HCT116 (cell line): ENCODE measurements around the gene ASCL5. TPM values are rescaled to one million over a fixed set of nuclear protein-coding genes. Genes with fewer than 3 reads are reported as not detected.

Source experiments
- ATAC-seq: fragments of 200-7000 bp; cut with Tn5 transposase; 2 replicates; pipeline ENCODE4 v1.9.1; 2020; ENCODE audit warnings: mild to moderate bottlenecking, moderate library complexity
- BruUV-seq: library from RNA; stranded (reverse); fragments of 400-500 nt; replicated peaks from 2 replicates; lab custom pipeline; 2021; lab: Mats Ljungman, UMichigan
- CTCF ChIA-PET: fragments of 300-600 bp; sonication (Branson Sonifier 250); formaldehyde crosslinking; loops from one replicate; lab custom pipeline; 2021; ENCODE audit warnings: antibody characterized with exemption; lab: Charles Lee
- POLR2A ChIA-PET: fragments of 300-600, 350-600 bp; sonication (Branson Sonifier 250); formaldehyde crosslinking; loops from one replicate; lab custom pipeline; 2021; ENCODE audit warnings: antibody characterized with exemption; lab: Charles Lee
- RAD21 ChIA-PET, 2 experiments: fragments of 300-600 bp; sonication (Branson Sonifier 250); formaldehyde crosslinking; loops; one replicate each; lab custom pipeline; 2023; ENCODE audit warnings: low total read pairs in 2 of 2; ENCODE audit not compliant: uncharacterized antibody in 2 of 2, unreplicated experiment in 2 of 2, low non-redundant PET in 1 of 2; lab: Charles Lee
- DNase-seq: peaks from one replicate; pipeline ENCODE4 v3.0.0-alpha.2; 2010; ENCODE audit warnings: low read depth, low spot score
- H2AFZ ChIP-seq: fragments of 200-600 bp; shearing (Covaris generic), sonication (generic); 2 replicates; pipeline ENCODE4 v1.6.1; 2017; ENCODE audit warnings: low read depth, mixed run types, mixed read lengths, antibody characterized with exemption, low read length; ENCODE audit not compliant: poor library complexity, severe bottlenecking
- H3K27ac ChIP-seq: 2 replicates; pipeline ENCODE4 v1.5.1; 2012; ENCODE audit warnings: low read depth, low read length
- H3K27me3 ChIP-seq: fragments of 200-600 bp; sonication (generic); 2 replicates; pipeline ENCODE4 v1.6.1; 2016; ENCODE audit warnings: mixed run types, low read length, mixed read lengths; ENCODE audit not compliant: insufficient read depth
- H3K36me3 ChIP-seq, 2 experiments: fragments of 200-500 bp in 1 of 2; fragments of 200-600 bp in 1 of 2; sonication (Bioruptor generic) in 1 of 2; sonication (generic) in 1 of 2; 2 replicates each; pipeline versions ENCODE4 v1.5.1 to v1.6.1; 2014 to 2016; ENCODE audit warnings: low read length in 2 of 2, inconsistent platforms in 1 of 2, mixed read lengths in 1 of 2, mixed run types in 1 of 2; ENCODE audit not compliant: insufficient read depth in 2 of 2, control insufficient read depth in 1 of 2
- H3K4me1 ChIP-seq, 2 experiments: fragments of 200-600 bp in 1 of 2; sonication (generic) in 1 of 2; 2 replicates each; pipeline versions ENCODE4 v1.5.1 to v1.6.1; 2012 to 2017; ENCODE audit warnings: low read length in 2 of 2, inconsistent platforms in 1 of 2, mild to moderate bottlenecking in 1 of 2, mixed read lengths in 1 of 2, mixed run types in 1 of 2, moderate library complexity in 1 of 2; ENCODE audit not compliant: insufficient read depth in 2 of 2, control insufficient read depth in 1 of 2
- H3K4me2 ChIP-seq: fragments of 200-600 bp; sonication (generic); 2 replicates; pipeline ENCODE4 v1.6.1; 2017; ENCODE audit warnings: mixed run types, low read length, mixed read lengths
- H3K4me3 ChIP-seq, 2 experiments: fragments of 200-600 bp in 1 of 2; sonication (generic) in 1 of 2; replicated peaks in 1 of 2; 2 replicates each; pipeline ENCODE4 v1.5.1; 2011 to 2016; ENCODE audit warnings: low read length in 2 of 2, control low read depth in 1 of 2, low read depth in 1 of 2, mild to moderate bottlenecking in 1 of 2, mixed read lengths in 1 of 2, mixed run types in 1 of 2
- H3K79me2 ChIP-seq: fragments of 200-600 bp; sonication (generic); 2 replicates; pipeline ENCODE4 v1.6.1; 2017; ENCODE audit warnings: mild to moderate bottlenecking, mixed run types, low read length, moderate library complexity, mixed read lengths; ENCODE audit not compliant: insufficient read depth
- H3K9ac ChIP-seq: fragments of 200-600 bp; sonication (generic); 2 replicates; pipeline ENCODE4 v1.6.1; 2016; ENCODE audit warnings: low read length, mixed read lengths
- H3K9me2 ChIP-seq: fragments of 200-600 bp; sonication (generic), shearing (Covaris generic); 2 replicates; pipeline ENCODE4 v1.6.1; 2017; ENCODE audit warnings: mixed run types, mild to moderate bottlenecking, moderate library complexity; ENCODE audit not compliant: insufficient read depth
- H3K9me3 ChIP-seq, 2 experiments: fragments of 200-500 bp in 1 of 2; fragments of 200-600 bp in 1 of 2; sonication (Bioruptor generic) in 1 of 2; sonication (generic) in 1 of 2; 2 replicates each; pipeline ENCODE4 v1.6.1; 2014 to 2017; ENCODE audit warnings: low read length in 2 of 2, mixed read lengths in 2 of 2, inconsistent platforms in 1 of 2, low read depth in 1 of 2, mild to moderate bottlenecking in 1 of 2, mixed run types in 1 of 2, moderate library complexity in 1 of 2; ENCODE audit not compliant: control insufficient read depth in 1 of 2, insufficient read depth in 1 of 2
- H4K20me1 ChIP-seq: fragments of 200-600 bp; sonication (generic), shearing (Covaris generic); 2 replicates; pipeline ENCODE4 v1.6.1; 2017; ENCODE audit warnings: mixed run types, mild to moderate bottlenecking, moderate library complexity; ENCODE audit not compliant: insufficient read depth
- CBX3 ChIP-seq: IDR thresholded peaks from 2 replicates; pipeline ENCODE4 v1.6.1; 2012; ENCODE audit warnings: low read depth
- CEBPB ChIP-seq: IDR thresholded peaks from 2 replicates; pipeline ENCODE4 v1.6.1; 2012; ENCODE audit warnings: low read depth
- EGR1 ChIP-seq: IDR thresholded peaks from 2 replicates; pipeline ENCODE4 v1.6.1; 2012; ENCODE audit warnings: low read depth
- EZH2 ChIP-seq: fragments of 200-600 bp; sonication (generic); IDR thresholded peaks from 2 replicates; pipeline ENCODE4 v1.6.1; 2017; ENCODE audit warnings: antibody characterized with exemption, mixed run types
- EZH2phosphoT487 ChIP-seq: fragments of 200-600 bp; IDR thresholded peaks from 2 replicates; pipeline ENCODE4 v1.6.1; 2018; ENCODE audit warnings: antibody characterized with exemption, borderline replicate concordance
- POLR2A ChIP-seq: IDR thresholded peaks from 2 replicates; pipeline ENCODE4 v1.7.0; 2011; ENCODE audit warnings: borderline replicate concordance; ENCODE audit not compliant: insufficient read depth, insufficient read length; ENCODE audit errors: extremely low read depth
- RAD21 ChIP-seq: IDR thresholded peaks from 2 replicates; pipeline ENCODE4 v1.6.1; 2012; ENCODE audit warnings: low read depth, mild to moderate bottlenecking
- REST ChIP-seq: IDR thresholded peaks from 2 replicates; pipeline ENCODE4 v1.6.1; 2012; ENCODE audit warnings: low read depth
- SIN3A ChIP-seq: IDR thresholded peaks from 2 replicates; pipeline ENCODE4 v1.6.1; 2012; ENCODE audit warnings: low read depth
- YY1 ChIP-seq: IDR thresholded peaks from 2 replicates; pipeline ENCODE4 v1.6.1; 2011; ENCODE audit warnings: low read length, low read depth, moderate library complexity, mild to moderate bottlenecking; ENCODE audit not compliant: insufficient replicate concordance; ENCODE audit errors: extremely low read depth
- ZBTB33 ChIP-seq: IDR thresholded peaks from 2 replicates; pipeline ENCODE4 v1.6.1; 2011; ENCODE audit warnings: mild to moderate bottlenecking, low read length, moderate library complexity; ENCODE audit not compliant: insufficient replicate concordance; ENCODE audit errors: extremely low read depth
- ZFX ChIP-seq: fragments of 450-650 bp; IDR thresholded peaks from 2 replicates; pipeline ENCODE4 v1.6.1; 2017
- ZNF274 ChIP-seq: fragments of 200-500 bp; sonication (Bioruptor generic); IDR thresholded peaks from 2 replicates; pipeline ENCODE4 v1.6.1; 2014; ENCODE audit warnings: mild to moderate bottlenecking, low read depth, low read length, inconsistent platforms
- intact Hi-C: fragments of 100-400 bp; cut with micrococcal nuclease; formaldehyde crosslinking; loops from 2 replicates; pipeline ENCODE4 v1.10.0; 2022
- total RNA-seq: library from RNA; stranded (reverse); gene quantifications from one replicate; pipeline ENCODE4 v1.2.1, GENCODE V29; 2021; ENCODE audit not compliant: unreplicated experiment

ASCL5 gene
- total RNA-seq, 1 experiment from 2014 or later, result 0.15 TPM

- Histone ChIP-seq H3K4me2 (no peak overlapping the region), H3K9me3 (no peaks in the 10 kb centered on the region), H3K4me3 (no peak overlapping the region), H3K27me3 (no peaks in the 10 kb centered on the region), H3K9me2 (no peaks in the 10 kb centered on the region), H3K9ac (no peak overlapping the region), H3K36me3 (no peaks in the 10 kb centered on the region), H4K20me1 (no peaks in the 10 kb centered on the region)
- no peak for DNase-seq
- ChIA-PET POLR2A (no interaction called here), RAD21 (no interaction called here)
- no TSS peak for BruUV-seq
- intact Hi-C loops, result no loop called here
- TF ChIP-seq ZNF274 (no peak), SIN3A (no peak)
- TF ChIP-seq, all 23 proteins: peak for 0
- Histone ChIP-seq H3K79me2 (no peaks in the 10 kb centered on the region), H2AFZ (no peak overlapping the region), H3K4me1 (peaks cover 6 to 12% of the 10 kb centered on the region in 2 experiments; a peak in 3 of 4 replicates), H3K27ac (no peak overlapping the region)
- CTCF ChIA-PET, result no interaction called here
- no peak for ATAC-seq
These were observed 16.8 kb downstream of the ASCL5 start for GRCh38 chr1:201110138-201110537.

- BruUV-seq, result no TSS peak
- Histone ChIP-seq H3K79me2 (no peaks in the 10 kb centered on the region), H2AFZ (no peak overlapping the region), H3K36me3 (no peaks in the 10 kb centered on the region), H4K20me1 (no peaks in the 10 kb centered on the region), H3K4me1 (peaks cover 6 to 8% of the 10 kb centered on the region in 2 experiments; a peak in 3 of 4 replicates), H3K9ac (no peak overlapping the region), H3K9me2 (no peaks in the 10 kb centered on the region), H3K4me2 (no peak overlapping the region), H3K9me3 (no peaks in the 10 kb centered on the region), H3K27ac (no peak overlapping the region), H3K4me3 (no peak overlapping the region), H3K27me3 (no peaks in the 10 kb centered on the region)
- ATAC-seq (no peak), DNase-seq (no peak)
- ChIA-PET POLR2A (no interaction called here), RAD21 (no interaction called here), CTCF (interaction anchor here (0.9 kb wide), 1 partner anchor 10 kb away, joined by 3 read pairs; no protein-coding TSS in a partner anchor)
- intact Hi-C loops, result no loop called here
- no peak for TF ChIP-seq EZH2phosphoT487
- no peak for TF ChIP-seq POLR2A
- no peak for TF ChIP-seq EGR1
- no peak for TF ChIP-seq CBX3
- no peak for TF ChIP-seq EZH2
- TF ChIP-seq ZBTB33, result no peak
- TF ChIP-seq SIN3A, result no peak
- no peak for TF ChIP-seq REST
- no peak for TF ChIP-seq CEBPB
- TF ChIP-seq ZFX, result no peak
- no peak for TF ChIP-seq RAD21
- TF ChIP-seq YY1, result no peak
These were observed 17.3 kb downstream of the ASCL5 start for GRCh38 chr1:201109651-201110050.
